Panc1 (cell line): ENCODE data around the gene PIK3R4.

Experiments
- CTCF ChIP-seq: fragments of 450-650 bp; IDR thresholded peaks from 2 replicates; pipeline ENCODE4 v1.5.1; 2017; ENCODE audit warnings: mild to moderate bottlenecking
- POLR2AphosphoS5 ChIP-seq: IDR thresholded peaks from 2 replicates; pipeline ENCODE4 v1.6.1; 2012; ENCODE audit warnings: mild to moderate bottlenecking, low read depth, low read length, moderate library complexity
- SIN3A ChIP-seq: IDR thresholded peaks from 2 replicates; pipeline ENCODE4 v1.6.1; 2012; ENCODE audit warnings: low read depth, mild to moderate bottlenecking, low read length, moderate library complexity, borderline replicate concordance; ENCODE audit not compliant: insufficient read depth
- TCF7L2 ChIP-seq: IDR thresholded peaks from 2 replicates; pipeline ENCODE4 v1.6.1; 2011; ENCODE audit warnings: mild to moderate bottlenecking, low read depth, low read length, inconsistent platforms
- TF ChIP-seq, protein P1 (sequence below), 2 experiments: IDR thresholded peaks; 2 replicates each; pipeline ENCODE4 v1.6.1; 2011 to 2012; ENCODE audit warnings: low read depth in 2 of 2, control low read depth in 1 of 2, low read length in 1 of 2, mild to moderate bottlenecking in 1 of 2, moderate library complexity in 1 of 2; ENCODE audit not compliant: insufficient read depth in 1 of 2

DNA sequence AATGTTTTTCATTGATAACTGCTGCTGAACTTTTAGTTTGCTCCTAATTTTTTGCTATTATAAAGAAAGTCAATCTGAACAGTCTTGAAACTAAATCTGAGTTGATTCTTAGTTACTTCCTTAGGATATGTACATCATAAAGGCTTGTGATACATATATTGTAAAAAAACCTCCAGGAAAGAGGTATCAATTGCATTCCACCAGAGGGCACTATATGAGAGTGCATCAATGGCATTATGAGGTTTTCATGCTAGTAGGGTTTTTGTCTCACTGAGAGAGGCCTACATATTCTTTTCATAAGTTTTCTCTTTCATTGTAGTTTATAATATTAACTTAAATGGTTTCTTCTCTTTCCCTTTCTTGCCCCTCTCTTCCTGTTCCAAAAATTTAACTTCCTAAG, 46.9 kb downstream of the PIK3R4 start:
- TF ChIP-seq CTCF (peak; percentile 69; the same call in 1 of the 2 replicates), SIN3A (no peak), POLR2AphosphoS5 (no peak), TCF7L2 (no peak)
- TF ChIP-seq, protein P1, sequence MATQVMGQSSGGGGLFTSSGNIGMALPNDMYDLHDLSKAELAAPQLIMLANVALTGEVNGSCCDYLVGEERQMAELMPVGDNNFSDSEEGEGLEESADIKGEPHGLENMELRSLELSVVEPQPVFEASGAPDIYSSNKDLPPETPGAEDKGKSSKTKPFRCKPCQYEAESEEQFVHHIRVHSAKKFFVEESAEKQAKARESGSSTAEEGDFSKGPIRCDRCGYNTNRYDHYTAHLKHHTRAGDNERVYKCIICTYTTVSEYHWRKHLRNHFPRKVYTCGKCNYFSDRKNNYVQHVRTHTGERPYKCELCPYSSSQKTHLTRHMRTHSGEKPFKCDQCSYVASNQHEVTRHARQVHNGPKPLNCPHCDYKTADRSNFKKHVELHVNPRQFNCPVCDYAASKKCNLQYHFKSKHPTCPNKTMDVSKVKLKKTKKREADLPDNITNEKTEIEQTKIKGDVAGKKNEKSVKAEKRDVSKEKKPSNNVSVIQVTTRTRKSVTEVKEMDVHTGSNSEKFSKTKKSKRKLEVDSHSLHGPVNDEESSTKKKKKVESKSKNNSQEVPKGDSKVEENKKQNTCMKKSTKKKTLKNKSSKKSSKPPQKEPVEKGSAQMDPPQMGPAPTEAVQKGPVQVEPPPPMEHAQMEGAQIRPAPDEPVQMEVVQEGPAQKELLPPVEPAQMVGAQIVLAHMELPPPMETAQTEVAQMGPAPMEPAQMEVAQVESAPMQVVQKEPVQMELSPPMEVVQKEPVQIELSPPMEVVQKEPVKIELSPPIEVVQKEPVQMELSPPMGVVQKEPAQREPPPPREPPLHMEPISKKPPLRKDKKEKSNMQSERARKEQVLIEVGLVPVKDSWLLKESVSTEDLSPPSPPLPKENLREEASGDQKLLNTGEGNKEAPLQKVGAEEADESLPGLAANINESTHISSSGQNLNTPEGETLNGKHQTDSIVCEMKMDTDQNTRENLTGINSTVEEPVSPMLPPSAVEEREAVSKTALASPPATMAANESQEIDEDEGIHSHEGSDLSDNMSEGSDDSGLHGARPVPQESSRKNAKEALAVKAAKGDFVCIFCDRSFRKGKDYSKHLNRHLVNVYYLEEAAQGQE (IDR thresholded peaks at IDR 0.05; ENCODE audit: insufficient read depth in 1 of 2, low read depth in 2 of 2, low read length in 1 of 2): no peak
